Measurements from ENCODE around the gene RECQL5. TPM values are rescaled to one million over a fixed set of nuclear protein-coding genes. Genes with fewer than 3 reads are reported as not detected.
"Not testable (repeated sequence)": the region's sequence is repeated elsewhere in the genome, so short reads cannot be mapped to it uniquely, and the experiment has no call there.

Gene RECQL5
- total and polyA plus RNA-seq, 2 donors (not counting 1 experiment from before 2014, with no cell fraction given) = 8.4 to 26.3 TPM

DNA sequence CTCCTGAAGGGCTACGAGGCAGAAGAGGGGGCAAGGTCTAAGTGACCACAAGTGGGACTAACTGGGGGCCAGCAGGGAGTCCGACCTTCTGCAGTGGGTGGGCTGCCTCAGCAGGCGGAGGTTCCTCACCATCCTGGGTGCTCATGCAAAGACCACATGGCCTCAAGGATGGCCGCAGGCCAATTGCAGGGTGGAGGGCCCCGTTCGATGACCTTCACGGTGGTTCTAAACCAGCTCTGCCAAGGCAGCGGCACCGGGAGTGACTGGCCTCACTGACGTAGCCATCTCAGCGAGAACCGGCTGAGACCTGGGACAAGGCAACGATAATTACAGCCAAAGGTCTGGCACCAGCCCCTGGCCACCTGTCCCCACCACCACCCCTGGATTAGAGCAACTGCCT is 28.1 kb downstream of the RECQL5 start:
- Histone ChIP-seq H2AFZ (ENCODE audit: low read length) (no peak overlapping the region), H3K9ac (ENCODE audit: insufficient read depth, low read length) (no peak overlapping the region), H3K36me3 (ENCODE audit: control insufficient read depth, insufficient read depth, low read length) (no peaks in the 10 kb centered on the region), H3K4me1 (ENCODE audit: control insufficient read depth, extremely low read depth, insufficient read depth, low read length) (peaks cover 5% of the 10 kb centered on the region), H4K20me1 (ENCODE audit: control insufficient read depth, extremely low read depth, insufficient read depth, low read length) (no peaks in the 10 kb centered on the region), H3K27me3 (ENCODE audit: control insufficient read depth, insufficient read depth, low read length) (no peaks in the 10 kb centered on the region), H3K4me3 (replicated peaks in 1 of 4; ENCODE audit: control extremely low read depth in 1 of 4, insufficient read depth in 1 of 4, low read depth in 3 of 4, low read length in 4 of 4) (no peak overlapping the region), H3K27ac (ENCODE audit: insufficient read depth, low read length) (no peak overlapping the region), H3K4me2 (ENCODE audit: extremely low read depth, insufficient read depth, low read length) (no peak overlapping the region), H3K9me3 (ENCODE audit: control insufficient read depth, insufficient read depth, low read depth, low read length) (no peaks in the 10 kb centered on the region), H3K79me2 (ENCODE audit: control insufficient read depth, insufficient read depth, low read length) (no peaks in the 10 kb centered on the region)
- DNase-seq (ENCODE audit: low read depth in 2 of 2) = no peak
- TF ChIP-seq EZH2 (IDR thresholded peaks at IDR 0.05; ENCODE audit: low read length, missing control alignments) = no peak
- TF ChIP-seq, protein P1, sequence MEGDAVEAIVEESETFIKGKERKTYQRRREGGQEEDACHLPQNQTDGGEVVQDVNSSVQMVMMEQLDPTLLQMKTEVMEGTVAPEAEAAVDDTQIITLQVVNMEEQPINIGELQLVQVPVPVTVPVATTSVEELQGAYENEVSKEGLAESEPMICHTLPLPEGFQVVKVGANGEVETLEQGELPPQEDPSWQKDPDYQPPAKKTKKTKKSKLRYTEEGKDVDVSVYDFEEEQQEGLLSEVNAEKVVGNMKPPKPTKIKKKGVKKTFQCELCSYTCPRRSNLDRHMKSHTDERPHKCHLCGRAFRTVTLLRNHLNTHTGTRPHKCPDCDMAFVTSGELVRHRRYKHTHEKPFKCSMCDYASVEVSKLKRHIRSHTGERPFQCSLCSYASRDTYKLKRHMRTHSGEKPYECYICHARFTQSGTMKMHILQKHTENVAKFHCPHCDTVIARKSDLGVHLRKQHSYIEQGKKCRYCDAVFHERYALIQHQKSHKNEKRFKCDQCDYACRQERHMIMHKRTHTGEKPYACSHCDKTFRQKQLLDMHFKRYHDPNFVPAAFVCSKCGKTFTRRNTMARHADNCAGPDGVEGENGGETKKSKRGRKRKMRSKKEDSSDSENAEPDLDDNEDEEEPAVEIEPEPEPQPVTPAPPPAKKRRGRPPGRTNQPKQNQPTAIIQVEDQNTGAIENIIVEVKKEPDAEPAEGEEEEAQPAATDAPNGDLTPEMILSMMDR (conservative IDR thresholded peaks at IDR 0.05 in 1 of 2, IDR thresholded peaks at IDR 0.05 in 1 of 2; ENCODE audit: low read depth in 1 of 2, low read length in 2 of 2) = no peak

DNA sequence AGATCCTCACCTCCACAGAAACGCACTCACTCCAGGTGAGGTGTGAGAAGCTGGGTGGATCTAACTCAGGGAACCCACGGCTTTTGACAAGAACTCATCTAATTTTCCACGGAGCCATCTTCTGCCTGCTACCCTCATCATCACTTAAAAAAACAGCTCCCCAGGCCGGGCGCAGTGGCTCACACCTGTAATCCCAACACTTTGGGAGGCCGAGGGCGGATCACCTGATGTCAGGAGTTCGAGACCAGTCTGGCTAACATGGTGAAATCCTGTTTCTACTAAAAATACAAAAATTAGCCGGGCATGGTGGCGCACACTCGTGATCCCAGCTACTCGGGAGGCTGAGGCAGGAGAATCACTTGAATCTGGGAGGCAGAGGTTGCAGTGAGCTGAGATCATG is 28.9 kb downstream of the RECQL5 start:
- not testable (repeated sequence) for H3K4me3 ChIP-seq (replicated peaks in 1 of 4; ENCODE audit: control extremely low read depth in 1 of 4, insufficient read depth in 1 of 4, low read depth in 3 of 4, low read length in 4 of 4); H3K79me2 ChIP-seq (ENCODE audit: control insufficient read depth, insufficient read depth, low read length); H3K4me2 ChIP-seq (ENCODE audit: extremely low read depth, insufficient read depth, low read length); H3K36me3 ChIP-seq (ENCODE audit: control insufficient read depth, insufficient read depth, low read length); H3K9me3 ChIP-seq (ENCODE audit: control insufficient read depth, insufficient read depth, low read depth, low read length); H3K27ac ChIP-seq (ENCODE audit: insufficient read depth, low read length); H4K20me1 ChIP-seq (ENCODE audit: control insufficient read depth, extremely low read depth, insufficient read depth, low read length); DNase-seq (ENCODE audit: low read depth in 2 of 2); H3K9ac ChIP-seq (ENCODE audit: insufficient read depth, low read length); H3K27me3 ChIP-seq (ENCODE audit: control insufficient read depth, insufficient read depth, low read length); H2AFZ ChIP-seq (ENCODE audit: low read length)
- H3K4me1 ChIP-seq (ENCODE audit: control insufficient read depth, extremely low read depth, insufficient read depth, low read length) = peaks cover 13% of the 10 kb centered on the region

DNA sequence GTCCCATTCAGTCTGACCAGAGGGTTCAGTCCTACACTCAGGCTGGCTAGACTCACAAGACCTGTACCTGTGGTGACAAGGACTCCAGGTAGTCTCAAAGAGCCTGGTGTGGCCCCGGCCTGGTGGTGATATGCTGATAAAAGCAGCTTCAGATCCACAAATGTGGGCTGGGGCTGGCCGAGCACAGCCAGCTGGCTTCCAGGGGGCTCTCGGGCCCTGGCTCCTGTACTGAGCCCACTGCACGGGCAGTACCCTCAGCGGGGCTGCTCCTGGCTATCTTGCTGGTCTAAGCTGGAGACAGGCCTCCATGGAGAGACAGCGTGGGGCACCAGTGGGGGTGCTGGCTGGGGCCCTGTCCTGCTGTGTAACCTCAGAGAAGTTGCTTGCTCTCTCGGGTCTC is 29.4 kb downstream of the RECQL5 start:
- TF ChIP-seq EZH2 (IDR thresholded peaks at IDR 0.05; ENCODE audit: low read length, missing control alignments) = no peak
- TF ChIP-seq, protein P1 (conservative IDR thresholded peaks at IDR 0.05 in 1 of 2, IDR thresholded peaks at IDR 0.05 in 1 of 2; ENCODE audit: low read depth in 1 of 2, low read length in 2 of 2) = no peak
- Histone ChIP-seq H3K9ac (ENCODE audit: insufficient read depth, low read length) (no peak overlapping the region), H3K36me3 (ENCODE audit: control insufficient read depth, insufficient read depth, low read length) (no peaks in the 10 kb centered on the region), H3K27ac (ENCODE audit: insufficient read depth, low read length) (no peak overlapping the region), H4K20me1 (ENCODE audit: control insufficient read depth, extremely low read depth, insufficient read depth, low read length) (no peaks in the 10 kb centered on the region), H3K4me3 (replicated peaks in 1 of 4; ENCODE audit: control extremely low read depth in 1 of 4, insufficient read depth in 1 of 4, low read depth in 3 of 4, low read length in 4 of 4) (no peak overlapping the region), H2AFZ (ENCODE audit: low read length) (no peak overlapping the region), H3K4me1 (ENCODE audit: control insufficient read depth, extremely low read depth, insufficient read depth, low read length) (peaks cover 14% of the 10 kb centered on the region), H3K27me3 (ENCODE audit: control insufficient read depth, insufficient read depth, low read length) (no peaks in the 10 kb centered on the region), H3K4me2 (ENCODE audit: extremely low read depth, insufficient read depth, low read length) (no peak overlapping the region), H3K79me2 (ENCODE audit: control insufficient read depth, insufficient read depth, low read length) (no peaks in the 10 kb centered on the region), H3K9me3 (ENCODE audit: control insufficient read depth, insufficient read depth, low read depth, low read length) (no peaks in the 10 kb centered on the region)
- no peak for DNase-seq (ENCODE audit: low read depth in 2 of 2)

Measured in fibroblast of lung (primary cell).